Stimulated activated CD4-positive, alpha-beta T cell treated with anti-CD3 and anti-CD28 coated beads, Interleukin-12 subunit alpha, Interleukin-12 subunit beta, amount 100 ng/mL, for 4 hours (primary cell): Measurements from ENCODE around the gene WWOX.

Experiments
- DNase-seq: peaks from one replicate; pipeline ENCODE4 v3.0.0-alpha.2; 2020

WWOX gene

DNA sequence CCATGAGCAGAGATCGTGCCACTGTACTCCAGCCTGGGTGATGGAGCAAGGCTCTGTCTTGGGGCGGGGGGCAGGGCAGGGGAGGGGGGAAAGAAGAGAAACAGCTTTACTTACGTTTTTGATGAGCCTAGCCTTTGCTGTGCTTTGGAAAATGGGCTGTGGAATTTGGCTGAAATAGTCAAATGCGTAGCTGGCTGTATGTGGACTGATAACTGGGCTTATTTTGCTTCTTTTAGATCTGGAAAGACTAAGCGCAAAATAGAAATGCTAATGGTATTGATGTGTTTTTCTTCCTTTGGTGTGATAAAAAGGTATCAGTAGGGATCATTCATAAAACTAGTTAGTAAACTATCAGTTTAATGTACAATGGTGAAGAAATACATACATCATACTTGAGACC lies 346.4 kb downstream of the WWOX start:
- DNase-seq = no peak

DNA sequence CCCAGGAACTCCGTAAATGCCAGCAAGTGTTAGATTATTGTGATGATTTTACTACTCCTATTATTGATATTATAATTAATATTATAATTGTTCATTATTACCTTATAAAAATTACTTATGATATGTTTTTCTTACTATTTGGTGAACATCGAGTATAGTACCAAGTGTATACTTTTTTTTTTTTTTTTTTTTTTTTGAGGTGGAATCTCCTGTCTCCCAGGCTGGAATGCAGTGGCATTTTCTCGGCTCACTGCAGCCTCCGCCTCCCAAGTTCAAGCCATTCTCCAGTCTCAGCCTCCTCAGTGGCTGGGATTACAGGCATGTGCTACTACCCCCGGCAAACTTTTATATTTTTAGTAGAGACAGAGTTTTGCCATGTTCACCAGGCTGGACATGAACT lies 347.0 kb downstream of the WWOX start:
- no peak for DNase-seq

DNA sequence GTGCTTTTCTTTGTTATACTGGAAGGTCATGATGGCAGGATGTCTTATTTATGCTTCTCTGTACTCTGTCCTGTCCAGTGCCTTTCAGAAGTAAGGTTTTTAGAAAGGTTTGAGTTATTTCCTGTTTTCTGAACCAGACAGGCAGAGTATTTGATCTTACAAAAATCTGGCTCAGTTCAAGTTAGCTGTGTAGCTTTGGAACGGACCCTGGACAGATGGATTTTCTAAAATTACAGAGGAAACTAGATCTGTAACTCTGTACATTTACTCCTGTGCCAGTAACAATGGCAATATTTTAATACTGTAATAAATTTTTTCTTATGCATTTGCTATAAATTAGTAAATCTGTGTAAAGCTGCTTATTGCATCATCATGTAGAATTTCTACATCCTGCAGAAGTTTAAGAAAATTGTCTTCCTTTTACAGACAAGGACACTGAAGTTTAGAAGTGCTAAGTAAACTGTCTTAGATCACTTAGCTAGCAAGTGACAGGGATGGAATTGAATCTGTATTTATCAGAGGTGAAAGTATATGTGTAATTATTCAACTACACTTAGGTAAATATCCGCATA lies 347.6 kb downstream of the WWOX start:
- DNase-seq = no peak

DNA sequence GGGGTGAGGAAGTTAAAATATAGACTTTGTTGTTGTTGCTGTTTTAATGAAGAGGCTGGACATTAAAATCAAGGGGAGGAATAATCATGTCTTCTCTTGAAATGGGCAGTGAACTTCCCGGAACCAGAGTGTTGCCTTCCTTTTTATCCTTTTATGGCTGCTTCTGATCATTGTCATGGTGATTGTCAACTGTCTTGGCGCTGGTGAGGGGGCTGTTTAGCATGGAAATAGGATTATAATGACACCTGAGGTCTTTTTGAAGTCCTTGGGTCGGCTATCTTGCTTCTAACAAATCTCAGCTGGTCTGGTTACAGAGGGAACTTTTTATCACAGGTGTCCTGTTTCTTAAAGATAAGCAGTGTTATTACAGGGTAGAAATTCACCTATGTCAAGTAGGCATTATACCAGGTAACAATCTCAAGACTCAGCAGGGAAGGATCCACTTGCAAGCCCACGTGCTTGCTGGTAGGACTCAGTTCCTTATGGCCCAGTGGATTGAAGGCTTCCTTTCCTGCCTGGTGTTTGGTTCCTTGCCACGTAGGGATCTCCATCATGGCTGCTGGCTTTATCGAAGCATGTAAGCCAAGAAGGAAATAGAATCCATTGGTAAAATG lies 349.3 kb downstream of the WWOX start:
- DNase-seq = no peak

DNA sequence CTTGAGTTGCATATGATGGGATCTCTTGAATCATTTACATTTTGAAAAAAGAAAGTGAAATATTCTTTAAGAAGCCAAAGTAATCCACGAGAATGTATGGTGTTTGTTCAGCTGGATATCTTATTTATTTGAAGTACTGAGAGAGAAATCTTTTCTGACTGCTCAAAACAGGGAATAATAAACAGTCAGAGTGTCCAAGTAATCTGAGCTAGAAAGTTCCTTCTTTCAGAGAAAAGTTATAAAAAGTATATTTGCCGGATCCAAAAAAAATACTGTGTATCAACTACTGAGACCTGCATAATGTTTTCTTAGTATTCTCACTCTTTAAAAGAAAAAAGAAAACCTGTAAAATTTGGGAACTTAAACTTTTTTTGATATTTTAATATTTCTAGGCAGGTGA lies 350.8 kb downstream of the WWOX start:
- DNase-seq = no peak

DNA sequence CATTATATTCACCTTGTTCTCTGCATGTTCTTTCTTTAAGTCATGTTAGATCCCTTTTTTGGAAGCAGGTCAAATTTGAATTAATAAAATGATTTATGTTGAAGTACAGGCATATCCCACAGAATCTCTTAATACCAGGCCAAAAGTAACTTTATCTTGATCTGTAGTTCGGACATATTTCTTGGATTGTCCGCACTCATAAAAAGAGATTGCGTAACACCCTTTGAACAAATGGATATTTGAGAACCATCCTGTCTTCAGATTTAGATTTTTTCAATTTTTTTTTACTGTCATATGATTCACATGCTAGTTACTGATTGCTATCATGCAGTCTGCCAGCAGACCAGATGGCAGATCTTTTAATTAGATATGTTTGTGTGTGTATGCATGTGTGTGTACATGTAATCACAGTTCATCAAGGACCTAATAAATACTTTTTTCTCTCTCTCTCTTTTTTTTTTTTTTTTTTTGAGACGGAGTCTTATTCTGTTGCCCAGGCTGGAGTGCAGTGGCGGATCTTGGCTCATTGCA lies 352.6 kb downstream of the WWOX start:
- no peak for DNase-seq

DNA sequence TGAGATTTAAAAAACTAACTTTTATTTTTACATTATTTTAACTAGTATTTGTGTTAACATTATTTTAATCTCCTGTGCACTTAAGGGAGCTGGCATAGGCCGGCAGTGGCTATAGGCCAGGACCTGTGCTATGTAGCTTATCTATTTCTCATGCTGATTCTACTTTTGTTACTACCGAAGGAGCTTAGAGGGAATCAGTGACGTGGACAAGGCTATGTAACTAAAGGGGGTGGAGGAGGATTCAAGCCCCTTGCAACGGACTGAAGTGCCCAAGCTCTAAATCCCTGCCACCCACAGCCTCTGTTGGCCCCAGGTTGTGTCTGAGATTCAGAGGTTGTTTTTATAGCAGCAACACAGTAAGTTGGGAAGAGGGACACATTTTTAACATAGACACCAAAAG lies 356.4 kb downstream of the WWOX start:
- no peak for DNase-seq

DNA sequence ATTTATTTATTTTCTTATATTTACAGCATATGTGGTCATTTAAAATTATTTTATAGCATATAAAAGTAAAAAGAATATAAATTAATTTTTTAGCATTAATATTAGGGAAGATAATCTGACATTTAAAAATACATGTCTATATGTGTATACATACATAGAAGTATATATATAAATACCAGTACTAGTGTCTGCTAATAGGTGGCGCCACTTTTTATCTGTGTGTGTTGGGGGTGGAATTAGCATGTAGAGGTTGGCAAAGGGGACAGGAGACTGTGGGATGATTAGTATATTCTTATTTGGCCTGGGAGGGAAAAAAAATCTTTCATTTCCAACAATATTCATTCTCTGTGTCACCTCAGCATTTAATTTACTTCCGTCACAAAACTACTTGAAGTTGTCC lies 359.1 kb downstream of the WWOX start:
- no peak for DNase-seq

DNA sequence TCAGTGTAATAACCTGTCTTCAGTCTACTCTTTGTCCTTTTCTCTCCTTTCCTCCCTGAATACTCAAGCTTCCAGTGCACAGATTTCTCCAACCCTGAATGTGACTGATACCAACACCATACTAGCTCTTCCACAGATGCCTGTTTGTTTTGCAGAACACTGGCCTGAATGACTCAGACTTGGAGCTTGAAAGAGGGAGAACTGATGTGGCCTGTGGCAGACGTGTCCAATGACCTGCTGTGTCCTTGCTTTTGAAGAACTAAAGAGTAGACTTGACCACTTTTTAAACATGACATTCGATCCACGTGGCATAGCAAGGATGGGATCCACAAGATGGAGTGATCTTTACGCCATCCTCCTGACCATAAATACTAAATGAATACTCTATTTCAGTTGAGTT lies 361.0 kb downstream of the WWOX start:
- DNase-seq = no peak

DNA sequence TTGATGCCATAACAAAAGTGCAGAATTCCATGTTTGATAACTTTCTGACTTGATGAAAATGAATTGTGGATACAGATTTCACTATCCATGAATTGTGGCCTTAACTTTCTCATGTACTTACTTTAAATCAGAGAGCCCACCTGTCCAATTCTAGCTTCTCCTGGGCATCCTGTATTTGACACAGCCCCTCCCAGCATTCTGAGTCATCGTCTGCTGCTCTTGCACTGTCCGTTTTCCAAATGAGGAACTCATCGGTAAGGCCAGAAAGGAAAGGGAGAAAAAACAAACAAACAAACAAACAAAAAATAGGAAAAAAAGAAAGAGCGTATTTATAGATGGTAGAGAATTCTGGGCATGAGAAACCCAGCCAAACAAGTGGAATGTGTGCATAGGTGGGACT lies 361.6 kb downstream of the WWOX start:
- no peak for DNase-seq

DNA sequence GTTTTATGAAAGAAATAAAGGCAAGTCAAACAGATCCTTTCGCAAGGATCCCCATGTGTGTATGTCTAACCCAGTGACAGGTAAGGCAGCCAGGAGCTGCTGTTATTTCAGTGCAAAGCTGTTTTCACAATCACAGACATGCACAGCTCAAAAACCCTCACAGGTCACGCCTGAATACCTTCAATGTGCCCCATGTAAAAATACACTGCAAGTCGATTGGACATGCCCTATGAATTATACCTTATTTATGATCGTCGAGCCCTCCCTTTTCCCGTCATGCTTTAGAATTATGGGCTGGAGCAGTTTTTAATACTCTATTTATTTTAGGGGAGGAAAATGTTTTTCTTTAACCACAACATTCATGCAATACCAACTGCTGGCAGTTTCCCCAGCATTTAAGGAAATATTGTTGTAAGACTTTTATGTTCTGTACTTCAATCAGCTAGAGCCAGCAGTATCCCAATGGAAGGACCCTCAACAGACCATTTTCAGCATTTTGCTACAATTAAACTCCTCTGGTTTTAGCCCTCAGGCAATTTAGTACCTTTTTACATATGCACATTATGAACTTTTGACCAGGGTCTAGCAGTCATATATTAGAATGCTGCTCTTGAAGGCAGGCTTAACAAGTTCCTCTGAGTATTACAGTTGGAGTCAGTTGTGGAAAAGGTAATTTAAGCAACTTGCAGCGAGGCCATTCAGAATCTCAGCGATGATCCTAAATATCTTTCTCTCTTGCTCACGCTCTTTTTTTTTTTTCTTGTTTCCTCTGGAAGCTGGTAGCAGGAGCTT lies 362.2 kb downstream of the WWOX start:
- no peak for DNase-seq

DNA sequence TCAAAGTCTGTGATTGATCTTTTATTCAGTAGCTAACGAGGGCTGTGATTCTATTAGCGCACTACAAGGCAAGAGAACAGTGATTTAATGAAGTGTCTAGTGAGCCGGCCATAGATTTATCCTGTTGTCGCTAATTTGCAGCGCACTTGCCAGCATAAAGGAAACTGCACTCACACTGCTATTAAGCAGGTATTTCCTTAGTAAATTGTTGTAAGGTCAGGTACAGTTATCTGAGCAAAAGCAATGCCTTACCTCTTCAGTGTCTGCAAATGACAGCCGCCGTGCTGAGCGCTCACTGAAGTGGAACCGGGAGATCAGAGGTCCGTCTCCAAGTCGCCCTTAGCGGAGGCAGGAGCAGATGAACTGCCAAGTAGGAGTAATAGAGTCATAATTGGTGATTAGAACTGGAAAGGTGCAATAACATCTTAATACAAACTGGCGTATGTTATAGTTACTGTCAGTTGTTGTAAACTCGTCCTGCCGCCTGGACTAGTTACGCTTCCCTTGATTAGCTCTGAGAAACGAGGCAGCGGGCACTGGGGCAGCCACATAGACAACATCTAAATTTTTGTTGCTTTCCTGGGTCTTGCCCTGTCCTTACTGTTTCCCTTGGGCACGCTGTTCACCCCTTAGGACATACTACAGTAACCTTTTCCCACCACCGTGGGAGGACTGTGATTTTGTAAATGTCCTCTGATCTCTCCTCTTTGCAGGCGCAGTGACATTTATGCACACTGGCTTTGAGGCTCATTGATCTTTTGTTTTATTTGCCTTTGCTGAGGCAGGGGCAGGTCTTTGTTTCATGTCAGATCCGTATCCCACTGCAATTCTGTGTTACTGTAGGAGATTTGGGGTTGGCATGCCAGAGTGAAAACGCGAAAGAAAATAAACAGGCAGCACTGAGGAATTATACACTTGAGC lies 363.1 kb downstream of the WWOX start:
- no peak for DNase-seq

DNA sequence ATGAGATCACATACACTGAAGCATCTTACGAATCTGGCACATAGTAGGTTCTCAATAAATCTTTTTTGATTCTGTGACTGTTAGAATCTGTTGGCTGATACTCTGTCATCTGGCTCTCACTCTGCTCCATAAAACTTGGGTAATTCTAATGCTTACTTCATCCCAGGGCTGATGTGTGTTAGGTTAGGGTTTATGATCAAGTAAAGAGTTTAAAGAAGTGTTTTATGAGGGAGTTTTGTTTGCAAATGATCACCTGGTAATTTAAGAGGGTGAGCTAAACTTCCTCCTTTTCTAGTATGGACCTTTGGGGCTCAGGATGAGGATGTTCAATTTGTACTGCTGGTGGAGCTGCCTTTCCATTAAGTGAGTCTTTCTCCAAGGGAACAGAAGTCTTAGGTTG lies 364.1 kb downstream of the WWOX start:
- DNase-seq = no peak

DNA sequence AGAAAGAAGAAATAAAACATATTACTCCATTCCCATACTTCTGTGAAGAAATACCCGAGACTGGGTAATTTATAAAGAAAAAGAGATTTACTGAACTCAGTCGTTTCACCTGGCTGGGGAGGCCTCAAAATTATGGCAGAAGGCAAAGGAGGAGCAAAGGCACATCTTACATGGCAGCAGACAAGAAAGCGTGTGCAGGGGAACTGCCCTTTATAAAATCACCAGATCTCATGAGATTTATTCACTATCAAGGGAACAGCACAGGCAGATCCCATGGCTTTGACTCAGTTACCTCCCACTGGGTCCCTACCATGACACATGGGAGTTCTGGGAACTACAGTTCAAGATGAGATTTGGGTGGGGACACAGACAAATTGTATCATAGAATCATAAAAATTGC lies 365.4 kb downstream of the WWOX start:
- no peak for DNase-seq

DNA sequence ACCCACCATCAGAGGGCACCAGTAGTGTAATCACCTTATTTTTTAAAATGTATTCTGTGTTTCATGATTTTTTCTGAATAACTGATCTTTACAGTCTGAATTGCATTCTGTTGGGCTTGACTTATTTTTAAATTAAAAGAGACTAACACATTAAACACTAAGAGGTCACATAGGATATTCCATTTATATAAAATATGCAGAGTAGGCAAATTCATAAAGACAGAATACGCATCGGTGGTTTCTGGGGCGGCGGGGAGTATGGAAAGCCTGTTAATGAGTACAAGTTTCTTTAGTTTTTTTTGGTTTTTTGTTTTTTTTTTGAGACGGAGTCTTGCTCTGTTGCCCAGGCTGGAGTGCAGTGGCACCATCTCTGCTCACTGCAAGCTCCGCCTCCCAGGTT lies 366.3 kb downstream of the WWOX start:
- DNase-seq = no peak

DNA sequence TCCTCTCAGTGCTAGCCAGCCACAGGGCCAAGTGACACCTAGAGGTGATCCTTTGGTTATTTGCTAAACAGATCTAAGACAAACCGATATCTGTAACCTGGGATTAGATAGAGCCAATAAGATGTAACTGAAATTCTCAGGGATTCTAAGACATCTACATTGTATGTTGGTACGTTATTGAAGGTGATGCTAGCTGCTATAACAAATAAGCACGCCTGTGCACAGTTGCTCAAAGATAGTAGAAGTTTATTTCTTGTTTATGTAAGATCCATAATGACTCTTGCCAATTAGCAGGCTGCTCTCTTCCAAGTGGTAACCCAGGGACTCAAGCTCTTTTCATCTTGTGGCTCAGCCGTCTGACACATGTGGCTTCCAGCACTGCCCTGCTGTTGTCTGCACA lies 370.3 kb downstream of the WWOX start:
- no peak for DNase-seq

DNA sequence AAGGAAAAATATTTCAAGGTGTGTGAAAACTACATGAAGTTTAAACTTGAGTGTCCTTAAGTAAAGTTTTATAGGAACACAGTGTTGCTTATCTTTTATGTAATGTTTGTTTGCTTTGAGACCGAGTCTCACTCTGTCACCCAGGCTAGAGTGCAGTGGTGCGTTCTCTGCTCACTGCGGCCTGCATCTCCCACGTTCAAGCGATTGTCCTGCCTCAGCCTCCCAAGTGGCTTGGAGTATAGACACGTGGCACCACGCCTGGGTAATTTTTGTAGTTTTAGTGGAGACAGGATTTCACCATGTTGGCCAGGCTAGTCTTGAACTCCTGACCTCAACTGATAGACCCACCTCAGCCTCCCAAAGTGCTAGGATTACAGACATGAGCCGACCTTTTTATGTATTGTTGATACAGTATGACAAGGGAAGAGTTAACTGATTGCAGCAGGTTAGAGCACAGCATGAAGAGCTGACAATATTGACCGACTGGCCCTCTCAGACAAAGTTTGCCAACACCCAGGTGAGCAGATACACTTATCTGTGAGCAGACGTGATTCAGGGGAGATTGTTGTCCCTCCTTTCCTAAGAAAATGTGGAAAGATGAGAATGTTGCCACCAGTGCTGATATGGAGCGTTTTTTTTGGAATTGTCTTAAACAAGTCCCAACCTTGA lies 373.7 kb downstream of the WWOX start:
- DNase-seq = no peak

DNA sequence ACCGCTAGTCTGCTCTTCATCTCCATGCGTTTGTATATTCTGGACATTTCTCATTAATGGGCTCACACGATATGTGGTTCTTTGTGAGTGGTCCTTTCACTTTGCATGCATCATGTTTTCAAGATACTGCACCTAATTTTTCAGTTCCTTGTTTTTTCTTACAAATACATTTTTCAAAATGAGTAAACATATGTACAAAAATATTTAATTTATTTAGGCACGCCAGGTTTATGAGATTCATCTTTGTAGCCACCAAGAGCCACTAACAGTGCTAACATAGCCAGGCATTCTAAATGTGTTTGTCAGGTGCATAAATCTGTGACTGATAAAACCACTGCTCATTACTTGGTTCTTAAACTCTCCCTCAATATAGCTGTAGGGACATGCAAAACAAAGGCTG lies 375.3 kb downstream of the WWOX start:
- no peak for DNase-seq

DNA sequence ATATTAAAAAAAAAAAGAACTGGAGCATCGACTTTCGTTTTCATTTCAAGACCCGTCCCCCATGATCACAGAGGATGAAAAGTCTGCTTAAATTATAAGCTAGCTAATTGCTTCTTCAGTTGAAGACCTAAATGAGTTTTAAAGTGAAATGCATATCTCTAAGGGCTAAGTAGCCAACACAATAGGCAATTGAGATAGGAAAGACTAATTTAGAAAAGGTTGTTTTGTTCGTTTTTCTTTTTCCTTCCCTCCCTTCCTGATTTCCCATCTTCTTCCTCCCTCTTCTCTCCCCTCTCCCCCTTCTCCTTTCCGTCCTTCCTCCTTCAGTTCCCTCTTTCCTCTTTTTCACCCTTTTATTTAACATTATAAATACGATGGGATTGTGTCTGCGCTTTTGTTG lies 377.2 kb downstream of the WWOX start:
- DNase-seq = no peak

DNA sequence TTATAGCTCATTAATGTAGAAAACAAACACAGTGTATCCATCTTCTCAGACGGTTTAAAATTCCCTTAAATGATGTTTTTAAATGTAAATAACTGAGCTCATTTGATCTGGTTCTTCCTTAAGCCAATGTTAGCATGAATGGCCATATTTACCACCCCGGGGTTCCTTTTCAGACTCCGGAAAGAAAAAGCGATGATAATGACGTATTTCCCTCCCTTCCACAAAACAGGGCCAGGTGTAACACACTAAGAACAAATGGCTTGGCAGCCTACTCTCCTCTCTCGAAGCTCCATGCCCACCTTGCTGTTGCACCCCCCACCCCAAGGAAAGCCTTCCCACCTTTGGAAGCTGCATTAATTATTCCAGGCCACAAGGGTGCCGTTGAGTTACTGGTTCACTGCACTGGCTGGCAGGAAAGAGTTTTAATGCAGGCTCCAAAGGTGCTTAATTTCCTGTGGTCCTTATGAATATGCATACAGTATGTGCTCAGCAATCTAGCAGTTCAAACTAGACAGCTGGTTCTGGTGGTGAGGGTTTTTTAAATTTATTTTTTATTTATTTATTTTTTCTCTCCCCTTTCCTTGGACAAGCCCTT lies 378.9 kb downstream of the WWOX start:
- DNase-seq = no peak

DNA sequence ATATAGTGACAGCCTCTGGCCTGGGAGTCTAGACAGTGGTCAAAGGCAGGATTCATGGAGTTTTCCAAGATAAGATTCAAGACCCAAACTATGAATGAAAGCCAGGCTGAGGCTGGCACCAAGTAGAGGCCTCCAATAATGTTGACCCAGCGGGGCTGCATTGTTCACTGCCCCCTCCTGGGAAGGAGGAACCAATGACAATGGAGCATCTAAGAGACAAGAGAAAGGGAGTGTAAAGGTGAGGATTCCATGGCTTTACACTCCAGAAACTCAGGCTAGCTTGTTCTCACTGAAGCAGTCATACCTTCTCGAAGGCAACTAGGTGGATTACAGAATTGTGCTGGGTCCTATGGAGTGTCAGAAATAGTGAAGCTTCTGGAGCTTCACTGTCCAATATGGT lies 380.3 kb downstream of the WWOX start:
- no peak for DNase-seq

DNA sequence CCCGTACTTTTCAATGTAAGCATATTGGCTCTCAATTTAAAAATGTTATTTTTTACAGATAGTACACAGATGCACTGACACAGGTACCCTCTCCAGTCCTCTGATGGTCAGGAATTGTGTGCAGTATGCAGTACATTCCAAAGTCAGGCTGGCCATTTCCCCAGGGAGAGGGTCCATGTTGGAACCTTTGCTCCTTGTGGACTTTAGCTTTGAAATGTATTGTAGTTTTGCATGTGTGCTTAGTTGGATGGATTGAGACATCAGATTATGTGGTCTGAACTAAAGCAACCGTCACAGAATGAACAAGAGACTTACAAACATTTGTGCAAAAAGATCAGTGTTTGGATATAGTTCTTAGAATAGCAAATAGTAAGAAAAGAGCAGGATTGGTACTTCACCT lies 381.1 kb downstream of the WWOX start:
- DNase-seq = no peak
